ENCODE results near the gene MACROD2. TPM values are rescaled to one million over a fixed set of nuclear protein-coding genes. Genes with fewer than 3 reads are reported as not detected.

Gene MACROD2
- total RNA-seq, 1 experiment from 2014 or later: 3.4 TPM

GRCh38 chr20:15673206-15673605 is 1677.9 kb downstream of the MACROD2 start:
- peak; percentile 39 for DNase-seq (ENCODE audit: low read depth)
- in situ Hi-C loops (cut with HindIII; ENCODE audit: low pct_unique_long_range_greater_than_20kb, low sequenced_read_pairs): no loop called here

GRCh38 chr20:15674253-15675060 is 1679.1 kb downstream of the MACROD2 start:
- in situ Hi-C loops (cut with HindIII; ENCODE audit: low pct_unique_long_range_greater_than_20kb, low sequenced_read_pairs): no loop called here

GRCh38 chr20:15675061-15675514 is 1679.8 kb downstream of the MACROD2 start:
- in situ Hi-C loops (cut with HindIII; ENCODE audit: low pct_unique_long_range_greater_than_20kb, low sequenced_read_pairs): no loop called here

More at GRCh38 chr20:15674253-15675060, 1679.1 kb downstream of the MACROD2 start:
- peak; percentile 47 for DNase-seq (ENCODE audit: low read depth)

GRCh38 chr20:15675813-15676484 is 1680.6 kb downstream of the MACROD2 start:
- in situ Hi-C loops (cut with HindIII; ENCODE audit: low pct_unique_long_range_greater_than_20kb, low sequenced_read_pairs): no loop called here
- DNase-seq (ENCODE audit: low read depth): no peak

More at GRCh38 chr20:15675061-15675514, 1679.8 kb downstream of the MACROD2 start:
- DNase-seq (ENCODE audit: low read depth): no peak

- in situ Hi-C loops (cut with HindIII; ENCODE audit: low pct_unique_long_range_greater_than_20kb, low sequenced_read_pairs): no loop called here
- no peak for DNase-seq (ENCODE audit: low read depth)
Observed at GRCh38 chr20:15676815-15677214, 1681.5 kb downstream of the MACROD2 start.

- in situ Hi-C loops (cut with HindIII; ENCODE audit: low pct_unique_long_range_greater_than_20kb, low sequenced_read_pairs): no loop called here
- DNase-seq (ENCODE audit: low read depth): no peak
Observed at GRCh38 chr20:15682690-15683089, 1687.4 kb downstream of the MACROD2 start.

GRCh38 chr20:15692570-15692969 is 1697.3 kb downstream of the MACROD2 start:
- in situ Hi-C loops (cut with HindIII; ENCODE audit: low pct_unique_long_range_greater_than_20kb, low sequenced_read_pairs): no loop called here
- no peak for DNase-seq (ENCODE audit: low read depth)

- DNase-seq (ENCODE audit: low read depth): no peak
- in situ Hi-C loops (cut with HindIII; ENCODE audit: low pct_unique_long_range_greater_than_20kb, low sequenced_read_pairs): no loop called here
Observed at GRCh38 chr20:15699431-15700146, 1704.3 kb downstream of the MACROD2 start.

GRCh38 chr20:15700147-15700765 is 1704.9 kb downstream of the MACROD2 start:
- DNase-seq (ENCODE audit: low read depth): no peak
- in situ Hi-C loops (cut with HindIII; ENCODE audit: low pct_unique_long_range_greater_than_20kb, low sequenced_read_pairs): no loop called here

GRCh38 chr20:15702161-15702560 is 1706.8 kb downstream of the MACROD2 start:
- in situ Hi-C loops (cut with HindIII; ENCODE audit: low pct_unique_long_range_greater_than_20kb, low sequenced_read_pairs): no loop called here
- DNase-seq (ENCODE audit: low read depth): no peak

GRCh38 chr20:15703171-15703911 is 1708.0 kb downstream of the MACROD2 start:
- in situ Hi-C loops (cut with HindIII; ENCODE audit: low pct_unique_long_range_greater_than_20kb, low sequenced_read_pairs): no loop called here
- peak; percentile 66 for DNase-seq (ENCODE audit: low read depth)

- in situ Hi-C loops (cut with HindIII; ENCODE audit: low pct_unique_long_range_greater_than_20kb, low sequenced_read_pairs): no loop called here
- no peak for DNase-seq (ENCODE audit: low read depth)
Observed at GRCh38 chr20:15705975-15706374, 1710.7 kb downstream of the MACROD2 start.

- in situ Hi-C loops (cut with HindIII; ENCODE audit: low pct_unique_long_range_greater_than_20kb, low sequenced_read_pairs): no loop called here
Observed at GRCh38 chr20:15706719-15707118, 1711.4 kb downstream of the MACROD2 start.

GRCh38 chr20:15708984-15709598 is 1713.8 kb downstream of the MACROD2 start:
- in situ Hi-C loops (cut with HindIII; ENCODE audit: low pct_unique_long_range_greater_than_20kb, low sequenced_read_pairs): no loop called here

More at GRCh38 chr20:15706719-15707118, 1711.4 kb downstream of the MACROD2 start:
- no peak for DNase-seq (ENCODE audit: low read depth)

GRCh38 chr20:15710636-15711035 is 1715.3 kb downstream of the MACROD2 start:
- in situ Hi-C loops (cut with HindIII; ENCODE audit: low pct_unique_long_range_greater_than_20kb, low sequenced_read_pairs): no loop called here

More at GRCh38 chr20:15708984-15709598, 1713.8 kb downstream of the MACROD2 start:
- DNase-seq (ENCODE audit: low read depth): no peak

GRCh38 chr20:15711177-15711576 is 1715.9 kb downstream of the MACROD2 start:
- in situ Hi-C loops (cut with HindIII; ENCODE audit: low pct_unique_long_range_greater_than_20kb, low sequenced_read_pairs): no loop called here
- no peak for DNase-seq (ENCODE audit: low read depth)

More at GRCh38 chr20:15710636-15711035, 1715.3 kb downstream of the MACROD2 start:
- DNase-seq (ENCODE audit: low read depth): no peak

GRCh38 chr20:15716256-15716655 is 1720.9 kb downstream of the MACROD2 start:
- DNase-seq (ENCODE audit: low read depth): no peak
- in situ Hi-C loops (cut with HindIII; ENCODE audit: low pct_unique_long_range_greater_than_20kb, low sequenced_read_pairs): no loop called here
